GM21576 (cell line): ENCODE measurements around the gene STAG2.
"Not testable (repeated sequence)": the region's sequence is repeated elsewhere in the genome, so short reads cannot be mapped to it uniquely, and the experiment has no call there.

ENCODE experiments used
- ATAC-seq: cut with Tn5 transposase; IDR thresholded peaks from one replicate; pipeline ENCODE4 v1.9.1; 2021; ENCODE audit warnings: mild to moderate bottlenecking, moderate library complexity; ENCODE audit not compliant: unreplicated experiment

Gene STAG2

GRCh38 chrX:124030520-124030919 is 69.0 kb downstream of the STAG2 start:
- peak; percentile 61 for ATAC-seq

- no peak for ATAC-seq
These were observed 72.3 kb downstream of the STAG2 start for GRCh38 chrX:124033821-124034220.

- no peak for ATAC-seq
These were observed 74.2 kb downstream of the STAG2 start for GRCh38 chrX:124035657-124036056.

GRCh38 chrX:124042042-124042441 is 80.5 kb downstream of the STAG2 start:
- ATAC-seq, result no peak

- no peak for ATAC-seq
These were observed 83.6 kb downstream of the STAG2 start for GRCh38 chrX:124045109-124045508.

- not testable (repeated sequence) for ATAC-seq
These were observed 122.9 kb downstream of the STAG2 start for GRCh38 chrX:124084417-124084816.

GRCh38 chrX:124085063-124085462 is 123.6 kb downstream of the STAG2 start:
- no peak for ATAC-seq

GRCh38 chrX:124086411-124086810 is 124.9 kb downstream of the STAG2 start:
- ATAC-seq, result no peak

- no peak for ATAC-seq
These were observed 125.7 kb downstream of the STAG2 start for GRCh38 chrX:124087000-124087746.

GRCh38 chrX:124093222-124093621 is 131.7 kb downstream of the STAG2 start:
- no peak for ATAC-seq

- no peak for ATAC-seq
These were observed 135.6 kb downstream of the STAG2 start for GRCh38 chrX:124097116-124097515.

- no peak for ATAC-seq
These were observed 136.6 kb downstream of the STAG2 start for GRCh38 chrX:124098089-124098488.

- no peak for ATAC-seq
These were observed 142.5 kb downstream of the STAG2 start for GRCh38 chrX:124103966-124104365.

GRCh38 chrX:124104512-124104911 is 143.0 kb downstream of the STAG2 start:
- not testable (repeated sequence) for ATAC-seq

GRCh38 chrX:124113621-124114600 is 152.4 kb downstream of the STAG2 start:
- no peak for ATAC-seq

GRCh38 chrX:124117325-124117724 is 155.8 kb downstream of the STAG2 start:
- no peak for ATAC-seq

- ATAC-seq, result no peak
These were observed 164.0 kb downstream of the STAG2 start for GRCh38 chrX:124125471-124125870.

GRCh38 chrX:124127496-124127895 is 166.0 kb downstream of the STAG2 start:
- no peak for ATAC-seq

- ATAC-seq, result not testable (repeated sequence)
These were observed 170.9 kb downstream of the STAG2 start for GRCh38 chrX:124132437-124132836.

GRCh38 chrX:124145749-124146148 is 184.2 kb downstream of the STAG2 start:
- no peak for ATAC-seq

GRCh38 chrX:124151195-124151594 is 189.7 kb downstream of the STAG2 start:
- no peak for ATAC-seq
